Activated T-cell treated with anti-CD3 and anti-CD28 coated beads, Interleukin-2, amount 50 U/mL, for 1 hour (primary cell): ENCODE results near the gene GLIS1.

Experiments used
- DNase-seq: peaks from one replicate; pipeline ENCODE4 v3.0.0-alpha.2; 2020

Gene GLIS1

DNA sequence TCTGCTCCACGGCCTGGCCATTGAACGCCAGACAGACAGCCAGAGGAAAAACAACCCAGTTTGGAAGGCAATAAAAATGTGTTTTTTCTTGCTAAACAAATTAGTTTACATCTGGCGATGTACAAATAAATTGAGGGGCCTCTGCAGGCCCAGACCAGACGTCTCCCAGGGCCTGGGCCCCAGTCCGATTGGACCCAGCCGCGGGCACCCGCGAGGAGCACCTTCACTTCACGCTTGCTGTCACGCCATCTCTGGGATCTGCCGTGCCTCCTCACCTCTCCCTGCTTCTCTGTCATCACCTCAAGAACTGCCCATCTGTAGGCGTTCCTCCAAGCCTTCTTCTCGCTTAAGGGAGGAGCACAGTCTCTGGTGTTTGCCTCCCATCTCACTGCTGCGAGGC is 61.5 kb downstream of the GLIS1 start:
- no peak for DNase-seq

DNA sequence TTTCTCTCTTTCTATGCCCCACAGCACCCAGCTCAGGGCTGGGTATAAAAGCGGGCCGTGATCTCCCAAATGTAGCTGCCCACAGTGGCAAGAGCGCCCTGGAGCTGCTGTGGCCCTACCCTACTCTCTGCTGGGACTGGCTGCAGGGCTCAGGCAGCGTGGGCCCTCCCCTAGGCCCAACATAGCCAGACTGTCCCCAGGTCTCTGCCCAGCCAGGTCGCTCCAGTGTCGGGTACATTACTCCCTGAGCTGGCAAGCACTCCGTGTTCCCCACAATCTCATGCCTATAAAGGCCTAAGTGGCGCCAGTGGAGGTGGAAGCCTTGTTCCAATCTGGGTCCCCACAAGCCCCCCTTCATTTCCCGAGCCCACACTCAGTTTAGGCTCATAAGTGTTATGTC is 66.2 kb downstream of the GLIS1 start:
- DNase-seq, result no peak

DNA sequence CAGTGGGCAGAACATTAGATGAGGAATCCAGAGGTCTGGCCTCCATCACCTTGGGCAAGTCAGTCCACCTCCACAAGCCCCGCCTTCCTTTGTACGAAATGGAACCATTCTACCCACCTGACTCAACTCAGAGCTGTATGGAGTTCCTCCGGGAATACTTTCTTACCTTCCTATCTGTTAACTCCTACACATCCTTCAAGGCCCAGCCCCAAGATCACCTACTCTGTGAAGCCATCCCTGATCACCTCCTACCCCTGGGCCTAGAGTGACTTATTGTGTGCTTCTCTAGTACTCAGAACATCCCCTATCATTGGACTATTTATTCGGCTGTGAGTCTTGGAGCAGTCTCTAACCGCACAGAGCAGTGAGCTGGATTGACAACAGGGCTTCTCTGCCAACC is 66.7 kb downstream of the GLIS1 start:
- DNase-seq, result no peak

DNA sequence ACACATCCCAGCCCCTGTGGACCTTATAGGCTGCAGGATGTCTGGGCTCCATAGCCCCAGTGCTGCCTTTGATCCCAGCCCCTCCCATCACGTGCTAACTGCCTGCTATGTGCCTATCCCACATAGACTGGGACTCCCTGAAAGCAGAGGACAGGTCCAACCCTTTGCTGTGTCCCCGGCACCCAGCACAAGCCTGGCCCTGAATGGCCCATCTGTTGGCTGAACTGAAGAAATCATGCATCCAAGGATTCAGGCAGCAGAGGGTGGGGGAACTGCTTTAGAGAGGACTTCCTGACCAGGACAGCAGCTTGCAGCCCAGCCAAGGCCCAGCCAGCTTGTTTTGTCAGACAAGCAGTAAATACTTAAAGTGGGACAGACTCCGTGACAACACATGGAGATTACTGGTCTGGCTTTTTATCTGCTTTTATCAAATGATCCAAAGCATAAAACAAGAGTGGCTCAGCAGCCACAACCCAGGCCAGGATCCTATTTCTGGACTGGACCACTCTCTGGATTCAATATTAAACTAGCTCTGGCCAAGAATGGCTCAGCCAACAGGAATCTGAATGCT is 69.3 kb downstream of the GLIS1 start:
- no peak for DNase-seq

DNA sequence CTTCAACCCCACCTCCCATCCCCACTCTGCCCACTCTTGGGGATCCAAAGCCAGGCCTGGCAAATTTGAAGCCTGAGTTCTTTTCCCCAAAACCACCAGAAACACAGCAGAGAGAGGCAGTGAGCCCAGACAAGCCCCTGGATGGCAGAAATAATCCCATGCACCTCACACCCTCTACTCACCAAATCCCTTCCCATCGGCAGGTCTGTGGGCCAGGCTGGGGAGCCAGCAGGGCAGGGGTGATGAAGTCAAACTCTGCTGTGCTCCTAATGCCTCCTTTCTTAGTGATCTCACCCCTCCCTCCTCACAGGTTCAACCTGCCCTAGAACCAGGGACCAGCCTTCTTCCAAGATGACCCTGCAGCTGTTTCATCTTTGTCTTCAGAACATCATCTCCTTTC is 72.4 kb downstream of the GLIS1 start:
- DNase-seq, result no peak

DNA sequence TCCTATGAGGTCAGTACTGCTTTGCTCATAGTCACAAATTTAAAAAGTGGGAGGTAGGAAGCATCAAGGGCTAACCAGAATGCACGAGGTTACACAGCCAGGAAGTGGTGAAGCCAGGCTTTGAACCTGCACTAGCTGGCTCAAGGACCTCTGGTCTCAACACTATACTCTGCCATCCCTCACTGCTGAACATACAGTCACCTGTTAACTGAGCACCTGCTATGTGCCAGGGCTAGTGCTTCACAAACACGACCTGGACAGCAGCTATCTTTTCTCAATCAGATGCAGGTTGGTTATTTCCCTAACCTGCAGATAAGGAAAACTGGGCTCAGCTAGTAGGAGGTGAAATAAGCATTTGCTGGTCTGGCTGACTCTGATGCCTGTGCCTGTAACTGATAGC is 73.0 kb downstream of the GLIS1 start:
- DNase-seq, result no peak

DNA sequence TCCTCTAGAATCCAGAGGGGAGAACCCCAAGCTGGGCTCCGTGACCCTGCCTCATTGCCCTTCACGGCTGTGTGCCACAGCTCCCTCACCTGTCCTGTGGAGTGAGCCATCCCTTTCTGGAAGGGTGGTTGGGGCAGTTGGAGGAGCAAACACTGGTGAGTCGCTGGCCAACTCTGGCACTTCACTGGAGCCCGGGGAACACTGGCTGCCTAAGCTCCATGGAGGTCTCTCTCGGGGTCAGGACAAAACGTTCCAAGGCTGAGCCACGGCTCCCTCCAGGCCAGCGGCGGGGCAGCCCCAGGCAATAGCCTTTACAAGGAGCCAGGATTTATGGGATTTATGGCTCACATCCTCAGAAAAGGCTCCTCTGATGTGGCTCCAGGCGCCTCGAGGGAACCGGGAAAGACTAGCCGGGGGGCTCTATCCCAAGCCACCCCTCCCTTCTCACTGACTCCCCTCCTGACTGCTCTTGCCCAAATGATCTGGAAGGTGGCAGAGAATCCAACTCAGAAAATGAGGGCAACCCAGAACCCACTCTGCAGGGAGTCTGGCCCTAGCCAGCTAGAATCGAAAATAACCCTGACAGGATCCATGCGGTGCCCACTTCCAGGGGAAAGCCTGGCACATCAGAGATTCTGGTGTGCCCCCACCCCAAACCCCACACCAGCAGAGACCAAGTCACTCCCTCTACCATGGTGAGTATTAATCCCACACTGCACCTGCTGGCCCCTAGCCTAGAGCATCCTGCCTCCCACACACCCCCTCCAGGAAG is 75.2 kb downstream of the GLIS1 start:
- no peak for DNase-seq

DNA sequence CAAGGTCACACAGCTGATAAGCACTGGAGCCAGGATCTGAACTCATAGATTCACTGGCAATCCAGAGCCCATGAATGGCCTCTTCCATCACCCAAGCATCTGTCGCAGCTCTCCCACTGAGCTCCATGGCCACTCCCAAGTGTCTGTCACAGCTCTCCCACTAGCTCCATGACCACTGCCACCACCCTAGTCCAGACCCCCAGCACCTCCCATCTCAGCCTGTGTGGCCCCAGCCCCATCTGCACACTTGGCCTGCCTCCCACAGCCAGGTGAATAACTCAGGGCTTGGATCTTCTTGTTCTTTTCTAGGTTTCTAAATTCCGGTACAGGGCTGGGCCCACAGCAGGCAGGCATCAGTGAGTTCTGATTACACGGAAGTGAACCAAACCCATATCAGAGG is 76.0 kb downstream of the GLIS1 start:
- DNase-seq, result no peak

DNA sequence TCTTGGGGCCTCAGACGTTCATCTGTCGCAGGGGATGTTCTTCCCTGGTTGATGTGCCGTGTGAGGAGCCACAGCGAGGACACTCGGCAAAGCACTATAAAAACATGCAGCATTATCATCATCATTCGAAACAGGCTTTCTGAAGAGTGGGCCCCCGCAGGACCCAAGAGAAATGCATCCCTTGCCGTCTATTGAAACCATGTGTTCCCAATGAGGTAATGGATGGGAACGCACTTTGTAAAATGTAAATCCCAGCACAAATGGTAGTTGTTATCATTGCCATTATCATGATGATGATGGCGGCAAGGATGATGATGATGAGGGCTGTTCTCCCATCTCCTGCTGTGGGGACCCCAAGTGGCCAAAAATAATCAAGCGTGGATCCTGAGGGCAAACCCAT is 76.8 kb downstream of the GLIS1 start:
- no peak for DNase-seq

DNA sequence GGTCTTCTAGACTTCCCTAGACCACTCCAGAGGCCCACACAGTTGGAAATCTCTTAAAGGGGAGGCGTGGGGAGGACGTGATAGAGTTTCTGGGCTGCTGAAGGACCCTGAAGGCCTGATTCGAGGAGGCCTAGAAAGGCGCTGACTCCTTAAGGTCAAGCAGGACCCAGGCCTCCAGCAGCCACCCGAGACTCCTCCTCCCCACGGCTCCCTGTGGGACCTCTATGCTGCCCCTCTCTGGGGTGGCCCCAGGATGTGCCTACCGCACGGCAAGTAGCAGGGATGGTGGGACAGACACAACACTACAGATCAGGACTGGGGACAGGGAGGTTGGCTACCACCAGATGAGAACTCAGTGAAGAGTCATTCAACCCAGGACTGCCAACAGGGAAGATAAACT is 77.5 kb downstream of the GLIS1 start:
- DNase-seq, result no peak

DNA sequence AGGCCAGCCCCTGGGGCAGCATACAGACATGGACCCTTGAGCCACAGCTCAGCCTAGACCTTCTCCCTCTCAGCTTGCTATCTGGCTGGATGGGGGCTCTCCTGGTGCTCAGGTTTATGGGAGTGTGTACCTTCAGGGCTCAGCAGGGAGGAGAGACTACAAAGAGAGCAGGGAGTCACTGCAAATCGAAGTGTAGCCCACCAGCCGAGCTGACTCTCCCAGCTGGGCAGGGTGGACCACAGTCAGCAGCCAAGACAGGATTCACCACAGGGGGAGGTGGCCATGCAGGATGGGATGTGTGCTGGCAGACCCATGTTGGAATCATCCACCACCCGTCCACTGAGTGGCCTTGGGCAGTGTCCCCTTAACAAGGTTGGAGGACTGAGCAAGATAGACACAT is 78.3 kb downstream of the GLIS1 start:
- no peak for DNase-seq

DNA sequence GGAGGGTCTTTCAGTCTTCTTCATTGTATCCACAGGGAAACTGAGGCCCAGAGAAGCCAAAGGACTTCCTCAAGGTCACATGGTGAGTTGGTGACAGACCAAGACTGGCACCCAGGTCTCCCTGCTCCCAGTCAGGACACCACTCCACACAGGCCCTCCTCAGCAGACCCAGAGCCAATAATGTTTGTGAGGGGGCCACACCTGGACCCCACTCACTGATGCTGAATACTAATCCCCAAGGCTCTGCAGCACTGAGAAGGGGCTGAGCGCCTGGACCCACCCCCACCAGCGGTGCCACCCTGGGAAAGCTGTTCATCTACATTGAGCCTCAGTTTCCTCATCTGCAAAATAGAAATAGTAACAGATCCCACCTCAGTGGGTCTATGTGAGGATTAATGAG is 79.5 kb downstream of the GLIS1 start:
- no peak for DNase-seq

DNA sequence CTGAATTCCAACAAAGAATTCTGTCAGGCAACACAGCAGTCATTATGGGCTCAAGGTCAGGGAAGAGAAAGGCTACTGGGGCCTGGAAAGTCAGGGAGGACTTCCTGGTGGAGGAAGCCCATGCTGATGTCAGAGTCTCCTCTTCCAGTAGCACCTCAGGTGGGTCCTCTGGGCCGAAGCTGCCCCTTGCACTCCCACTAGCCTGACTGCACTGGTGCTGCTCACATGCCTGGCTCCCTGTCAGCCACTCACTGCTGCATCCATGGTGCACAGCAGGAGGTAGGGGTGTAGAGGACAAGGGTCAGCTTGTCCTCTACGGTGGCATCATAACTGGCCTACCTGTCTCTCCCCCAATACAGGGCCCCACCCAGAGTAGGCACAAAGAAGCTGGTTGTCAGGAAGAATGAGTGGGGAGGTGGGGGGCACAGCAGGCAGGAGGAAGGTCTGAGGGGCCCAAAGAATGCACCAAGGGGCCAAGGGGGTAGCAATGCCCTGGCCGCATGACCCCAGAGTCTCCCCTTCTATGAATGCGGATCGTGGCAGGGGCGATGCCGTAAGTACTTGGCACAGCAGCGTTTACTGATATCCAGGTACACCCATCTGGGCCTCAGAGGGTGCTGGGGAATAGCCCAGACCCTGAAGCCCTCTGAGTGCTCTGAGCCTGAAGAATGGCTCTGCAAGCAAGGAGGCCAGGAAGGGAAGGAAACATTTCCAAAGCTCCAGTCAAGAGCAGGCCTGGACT is 80.3 kb downstream of the GLIS1 start:
- no peak for DNase-seq

DNA sequence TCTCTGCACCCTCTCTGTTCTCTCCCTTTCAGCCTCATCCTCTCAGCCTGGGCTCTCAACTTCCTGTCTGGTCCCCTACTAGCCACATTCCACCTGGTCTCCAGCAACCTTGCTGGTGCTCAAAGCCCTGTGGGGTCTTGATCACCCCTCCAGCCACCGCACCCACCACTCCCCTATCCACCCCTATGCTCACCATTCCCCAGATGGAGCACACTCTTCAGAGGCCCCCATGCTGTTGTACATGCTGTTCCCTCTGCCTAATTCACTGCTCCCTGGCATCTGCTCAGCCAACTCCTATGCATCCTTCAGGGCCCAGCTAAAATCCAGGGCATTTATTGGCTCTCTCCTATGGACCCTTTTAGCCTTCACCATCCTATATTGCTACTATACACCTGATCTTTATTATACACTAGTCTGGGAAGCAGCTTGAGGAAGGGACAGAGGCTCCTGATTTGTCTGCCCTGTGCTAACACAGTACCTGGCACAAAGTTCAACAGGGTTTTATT is 81.0 kb downstream of the GLIS1 start:
- DNase-seq, result no peak

DNA sequence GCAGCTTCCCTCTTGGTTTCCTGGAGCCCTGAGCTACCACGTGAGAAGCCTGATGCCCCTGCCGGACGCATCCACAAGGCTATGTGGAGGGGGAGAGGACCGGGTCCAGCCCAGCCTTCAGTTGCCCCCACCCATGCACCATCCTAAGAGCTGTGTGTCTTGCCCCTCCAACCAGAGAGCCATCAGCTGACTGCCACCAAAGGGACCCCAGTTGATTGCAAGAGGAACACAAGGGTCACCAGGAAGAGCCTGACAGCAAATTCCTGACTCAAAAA is 81.5 kb downstream of the GLIS1 start:
- no peak for DNase-seq

DNA sequence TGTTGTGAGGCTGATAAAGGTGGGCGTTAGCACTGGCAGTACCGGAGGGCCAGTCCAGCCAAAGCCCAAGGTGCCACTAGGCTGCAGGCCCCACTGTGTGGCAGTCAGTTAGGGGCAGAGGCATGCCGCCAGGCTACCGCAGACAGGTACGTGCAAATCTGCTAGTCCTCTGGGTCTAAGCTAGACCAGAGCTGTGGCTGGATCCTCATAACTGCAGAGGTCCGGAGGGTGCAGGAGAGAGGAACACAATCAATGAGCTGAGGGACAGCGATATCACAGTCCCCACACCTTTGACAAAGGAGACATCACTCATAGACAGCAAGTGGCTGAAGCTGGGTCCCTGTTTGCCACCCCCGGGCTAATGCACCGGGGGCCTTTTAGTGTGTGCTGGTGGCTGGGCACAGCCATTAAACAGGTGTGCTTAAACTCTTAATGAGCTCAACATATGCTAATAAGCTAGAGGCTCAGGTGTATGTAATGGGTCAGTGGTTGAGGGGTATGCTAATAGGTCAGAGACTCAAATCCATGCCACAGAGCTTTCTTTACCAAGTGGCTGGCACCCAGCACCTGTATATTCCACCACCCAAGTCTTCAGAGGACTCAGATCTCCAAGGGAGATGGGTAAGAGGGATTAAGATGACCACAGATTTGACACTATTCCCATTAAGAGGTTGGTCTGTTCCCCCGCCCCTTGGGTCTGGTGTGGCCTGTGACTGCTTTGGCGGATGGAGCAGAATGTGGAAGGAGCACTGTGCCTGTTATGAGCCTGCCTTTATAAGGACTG is 82.0 kb downstream of the GLIS1 start:
- DNase-seq, result no peak

DNA sequence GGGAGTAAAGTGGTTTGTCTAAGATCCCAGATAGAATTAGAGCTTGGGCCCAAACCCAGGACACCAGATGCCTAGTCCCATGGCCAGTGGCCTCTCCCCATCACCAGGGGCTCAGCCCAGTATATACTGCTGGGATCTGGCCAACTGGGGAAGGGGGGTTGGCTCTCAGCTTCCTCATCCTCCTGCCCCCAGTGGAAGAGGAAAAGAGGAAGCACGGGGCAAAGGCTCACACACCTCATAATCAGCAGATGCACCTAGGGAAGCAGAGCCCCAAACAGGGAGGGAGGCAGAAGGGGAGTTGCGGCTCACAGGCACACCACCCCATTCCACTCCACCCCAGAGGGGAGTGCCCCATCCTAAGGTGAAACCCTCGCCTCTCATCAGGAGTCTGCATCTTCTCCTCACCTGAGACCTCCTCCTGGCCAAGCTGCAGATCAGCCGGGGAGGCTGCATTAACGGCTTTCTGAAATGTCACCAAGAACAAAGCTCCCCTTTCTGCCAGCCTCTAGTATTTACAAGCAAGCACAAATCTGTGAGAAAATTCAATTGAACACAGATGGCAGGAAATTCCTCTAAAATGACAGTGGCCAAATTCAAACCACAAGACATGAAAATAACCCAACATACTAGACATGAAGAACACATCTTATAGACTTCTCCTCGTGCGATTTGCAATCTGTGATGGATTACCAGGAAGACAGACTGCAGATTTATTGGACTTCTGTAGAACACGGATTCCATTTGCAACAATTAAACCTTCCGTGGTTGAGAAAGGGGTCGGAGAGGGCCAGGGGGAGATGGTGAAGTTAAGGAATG is 82.8 kb downstream of the GLIS1 start:
- DNase-seq, result no peak

DNA sequence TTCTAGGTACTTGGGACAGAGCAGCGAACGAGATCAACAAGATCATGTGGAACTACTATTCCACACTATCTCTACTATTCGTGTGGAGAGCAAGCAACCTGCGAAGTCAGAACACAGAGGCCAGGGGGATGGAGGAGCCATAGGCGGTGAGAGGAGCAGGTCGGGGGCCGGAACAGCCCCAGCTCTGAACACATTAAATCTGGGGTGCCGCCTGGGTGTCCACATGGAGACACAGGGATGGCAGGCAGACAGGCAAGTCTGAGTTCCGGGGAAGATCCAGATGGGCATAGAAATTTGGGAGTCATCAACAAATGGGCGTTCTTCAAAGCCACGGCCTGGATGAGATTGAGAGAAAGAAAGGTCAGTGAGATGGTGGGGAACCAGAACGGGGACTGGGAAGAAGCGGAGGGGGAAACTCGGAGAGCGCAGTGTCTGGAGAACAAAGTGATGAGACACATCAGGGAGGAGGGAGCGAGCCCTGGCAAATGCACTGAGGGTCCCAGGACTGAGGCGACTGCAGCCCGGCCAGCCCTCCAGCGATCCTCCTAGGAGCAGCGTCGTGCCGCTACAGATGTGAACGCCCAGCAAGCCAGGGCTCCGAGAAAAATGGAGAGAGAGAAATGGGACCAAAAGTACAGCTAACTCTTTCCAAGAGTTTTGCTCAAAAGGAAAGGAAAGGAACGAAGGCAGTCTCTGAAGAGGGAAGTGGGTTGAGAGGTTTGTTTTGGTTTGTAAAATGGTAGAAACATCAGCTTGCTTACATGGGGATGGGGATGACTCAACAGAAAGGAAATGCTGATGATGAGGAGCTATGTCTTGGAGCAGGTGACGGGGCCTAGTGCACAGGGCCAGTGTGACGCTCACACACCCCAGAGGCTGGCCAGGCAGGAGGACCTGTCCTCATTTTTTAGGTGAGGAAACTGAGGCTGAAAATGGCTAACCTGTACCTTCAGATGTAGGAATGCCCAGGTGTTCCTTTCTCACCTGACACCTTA is 84.5 kb downstream of the GLIS1 start:
- no peak for DNase-seq

DNA sequence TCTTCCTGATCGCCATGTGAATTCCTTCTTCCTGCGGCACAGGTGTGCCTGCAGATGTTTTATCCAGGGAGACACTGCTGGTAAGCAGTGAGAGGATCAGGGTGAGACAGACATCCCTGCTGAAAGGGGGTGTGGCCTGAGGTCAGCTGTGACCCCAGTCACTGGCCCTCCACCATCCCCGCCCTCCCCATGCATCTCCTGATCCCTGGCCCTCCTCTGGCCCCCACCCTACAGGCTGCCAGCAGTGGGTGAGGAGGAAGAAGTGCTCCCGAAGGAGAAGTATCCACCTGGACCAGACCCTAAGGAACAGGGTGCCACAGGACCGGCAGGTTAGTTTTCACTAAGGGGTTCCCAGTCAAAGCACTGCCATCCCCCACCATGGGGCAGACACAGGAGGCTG is 85.3 kb downstream of the GLIS1 start:
- DNase-seq, result no peak

DNA sequence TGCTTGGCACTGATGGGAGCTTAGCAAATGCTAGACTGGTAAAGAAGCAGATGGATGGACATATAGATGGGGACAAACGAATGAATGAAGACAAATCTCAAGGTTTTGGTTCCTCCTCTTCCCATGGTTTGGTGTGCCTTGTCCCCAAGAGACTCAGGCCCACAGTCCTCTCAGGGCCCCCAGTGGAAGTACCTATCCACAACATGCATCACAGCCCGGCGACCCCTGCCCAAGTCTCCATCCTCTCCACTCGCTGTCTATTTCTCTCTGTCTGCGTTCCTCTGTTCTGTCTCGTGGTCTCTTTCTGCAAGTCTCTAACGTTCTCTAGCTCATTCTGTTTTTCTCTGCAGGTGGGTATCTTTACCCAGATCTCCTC is 85.8 kb downstream of the GLIS1 start:
- no peak for DNase-seq

DNA sequence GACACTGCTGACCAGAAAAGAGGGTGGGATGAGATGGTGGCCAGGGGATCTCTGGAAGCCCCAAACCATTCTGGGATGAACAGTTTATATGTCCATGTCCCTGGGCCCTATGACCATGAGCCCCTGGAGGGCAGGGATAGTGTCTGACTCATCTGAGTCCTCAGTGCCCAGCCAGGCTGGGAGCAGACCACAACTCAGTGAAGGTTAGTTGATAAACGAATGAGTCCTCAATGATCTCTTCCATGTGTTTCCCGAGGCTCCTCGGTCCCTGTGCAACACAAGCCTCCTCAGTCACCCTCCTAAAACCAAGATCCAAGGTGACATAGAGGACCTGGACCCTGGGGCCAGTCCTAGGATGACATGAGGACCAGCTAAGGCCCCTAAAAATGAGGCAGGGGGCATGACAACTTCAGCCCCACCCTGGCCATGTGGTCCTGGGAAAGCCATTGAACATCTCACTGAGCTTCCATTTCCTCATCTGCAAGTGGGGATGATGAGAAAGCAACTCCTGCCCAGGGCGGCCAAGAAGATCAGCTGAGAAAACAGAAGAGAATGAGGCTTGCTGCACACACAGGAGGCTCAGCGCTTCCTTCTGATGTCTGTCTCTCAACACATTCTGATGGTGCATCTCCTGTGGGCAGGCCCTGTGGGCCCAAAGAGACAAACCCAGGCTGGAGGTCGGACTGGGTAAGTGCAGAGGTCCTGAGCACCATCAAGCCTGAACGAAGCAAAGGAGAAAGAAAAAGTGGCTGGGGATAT is 86.3 kb downstream of the GLIS1 start:
- DNase-seq, result no peak
